Ureter (tissue), 1 donor: ENCODE data around the gene NCAM1. TPM values are rescaled to one million over a fixed set of nuclear protein-coding genes. Genes with fewer than 3 reads are reported as not detected.

Experiments used
- DNase-seq: peaks from one replicate; pipeline ENCODE4 v3.0.0-alpha.2; 2020; ENCODE audit warnings: low spot score
- total RNA-seq: library from RNA; stranded (reverse); gene quantifications from one replicate; pipeline ENCODE4 v1.2.4, GENCODE V29; 2023
- donor health status: DM: yes; HTN: yes; CAD: no.

The NCAM1 gene
- total RNA-seq, 1 donor from 2014 or later = 26.7 TPM

DNA sequence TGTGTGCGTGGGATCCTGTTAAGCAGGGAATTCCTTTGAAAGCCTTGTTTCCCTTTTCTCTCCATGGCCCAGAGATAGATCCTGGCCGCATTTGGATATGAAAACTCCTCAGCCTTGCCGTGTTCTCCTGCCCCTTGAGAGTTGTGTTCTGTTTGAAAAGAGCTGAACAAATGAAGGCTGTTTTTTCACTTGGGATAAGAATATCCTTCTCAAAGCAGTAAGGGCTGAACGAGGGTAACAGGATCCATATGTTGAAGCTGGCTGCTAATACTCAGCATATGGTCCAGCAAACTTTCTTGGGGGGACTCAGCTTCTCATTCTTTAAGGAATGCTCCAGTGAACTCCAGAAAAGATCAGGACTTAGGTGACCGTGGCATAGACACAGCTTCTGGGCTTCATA is 238.6 kb downstream of the NCAM1 start:
- no peak for DNase-seq

DNA sequence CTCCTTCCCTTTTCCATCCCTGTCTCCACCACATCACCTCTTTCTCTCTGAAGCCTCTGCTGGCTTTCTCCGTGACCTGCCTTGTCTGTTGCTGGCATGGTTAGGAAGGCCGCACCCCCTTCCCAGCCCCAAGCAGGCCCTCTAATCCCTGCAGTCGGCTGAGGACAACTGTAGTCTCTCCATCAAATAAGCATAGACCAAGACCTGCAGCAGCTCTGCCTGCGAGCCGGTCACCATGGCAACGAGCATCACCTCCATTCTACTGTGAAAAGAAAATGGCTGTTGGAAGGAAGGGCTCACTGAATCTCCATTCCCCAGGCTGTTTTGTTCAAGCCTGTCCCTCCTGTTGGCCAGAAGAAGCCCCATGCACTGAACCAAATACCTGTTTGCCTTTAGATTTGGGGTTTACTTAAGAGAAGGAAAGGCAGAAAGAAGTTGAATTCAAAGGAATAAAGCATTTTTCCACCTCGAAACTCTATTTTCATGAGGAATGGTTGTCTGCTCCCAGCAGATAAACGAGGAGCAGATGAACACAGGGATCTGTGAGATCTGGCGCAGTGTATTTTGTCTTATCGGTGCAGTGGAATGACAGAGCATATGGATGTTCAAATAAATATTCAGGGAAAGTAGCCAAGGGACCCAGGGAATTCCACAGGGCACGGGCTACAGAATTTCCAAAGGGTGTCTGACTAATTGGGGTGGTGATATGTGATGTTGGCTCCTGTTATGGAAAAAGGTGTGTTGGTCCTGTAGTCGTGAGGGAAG is 240.0 kb downstream of the NCAM1 start:
- no peak for DNase-seq

DNA sequence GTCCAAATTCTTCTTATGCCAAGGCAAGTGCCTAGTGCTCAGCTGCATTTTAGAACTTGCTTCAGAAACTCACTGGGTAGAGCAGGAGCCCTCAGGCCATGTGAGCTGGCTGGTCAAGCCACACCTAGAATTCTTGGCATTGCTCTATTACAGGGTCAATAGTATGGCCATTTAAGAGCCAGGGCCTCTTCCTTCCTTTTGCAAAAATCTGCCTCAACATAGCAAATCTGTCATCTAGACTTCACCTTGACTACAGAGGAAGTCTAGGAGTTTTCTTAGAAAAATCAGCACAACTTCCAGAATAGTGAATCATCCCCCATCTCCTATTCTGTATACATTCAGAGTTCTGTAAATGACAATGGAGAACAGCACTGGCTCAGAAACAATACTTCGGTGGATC is 241.2 kb downstream of the NCAM1 start:
- DNase-seq = no peak

DNA sequence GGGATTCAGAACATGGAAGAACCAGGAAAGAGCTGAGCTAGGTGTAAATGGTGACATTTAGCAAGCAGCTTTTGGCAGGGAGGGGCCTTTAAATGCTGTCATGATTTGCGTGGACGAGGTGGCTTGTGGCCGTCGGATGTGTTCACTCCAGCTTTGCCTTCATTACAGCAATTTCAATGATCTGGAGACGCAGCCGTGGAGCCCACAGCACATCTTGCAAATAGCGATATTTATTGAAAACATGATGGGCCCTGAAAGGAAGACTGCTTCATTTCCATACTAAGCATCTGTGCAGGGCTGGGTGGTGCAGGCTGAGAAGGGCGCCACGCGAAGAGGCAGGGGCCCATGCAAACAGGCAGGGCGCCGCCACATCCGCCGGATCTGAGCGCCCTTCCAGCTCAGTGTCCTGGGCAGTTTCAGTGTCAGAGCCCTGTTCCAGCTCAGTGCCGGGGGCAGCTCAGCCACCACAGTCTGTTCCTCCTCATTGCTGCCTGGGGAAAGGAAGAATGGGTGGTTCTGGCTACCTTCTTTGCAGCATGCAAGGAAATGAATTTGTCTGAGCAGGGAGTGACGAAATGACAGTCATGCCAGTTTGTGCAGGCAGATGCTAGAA is 242.0 kb downstream of the NCAM1 start:
- DNase-seq = no peak

DNA sequence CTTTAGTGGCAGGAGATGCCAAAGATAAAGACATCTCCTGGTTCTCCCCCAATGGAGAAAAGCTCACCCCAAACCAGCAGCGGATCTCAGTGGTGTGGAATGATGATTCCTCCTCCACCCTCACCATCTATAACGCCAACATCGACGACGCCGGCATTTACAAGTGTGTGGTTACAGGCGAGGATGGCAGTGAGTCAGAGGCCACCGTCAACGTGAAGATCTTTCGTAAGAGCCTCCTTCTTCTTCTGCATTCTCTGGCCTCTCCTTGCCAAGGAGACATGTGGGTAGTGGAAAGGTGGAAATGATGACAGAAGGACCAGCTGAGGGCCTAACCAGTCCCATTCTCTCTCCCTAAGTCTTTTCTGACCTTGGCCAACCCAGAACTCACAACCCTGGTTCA is 243.1 kb downstream of the NCAM1 start:
- no peak for DNase-seq

DNA sequence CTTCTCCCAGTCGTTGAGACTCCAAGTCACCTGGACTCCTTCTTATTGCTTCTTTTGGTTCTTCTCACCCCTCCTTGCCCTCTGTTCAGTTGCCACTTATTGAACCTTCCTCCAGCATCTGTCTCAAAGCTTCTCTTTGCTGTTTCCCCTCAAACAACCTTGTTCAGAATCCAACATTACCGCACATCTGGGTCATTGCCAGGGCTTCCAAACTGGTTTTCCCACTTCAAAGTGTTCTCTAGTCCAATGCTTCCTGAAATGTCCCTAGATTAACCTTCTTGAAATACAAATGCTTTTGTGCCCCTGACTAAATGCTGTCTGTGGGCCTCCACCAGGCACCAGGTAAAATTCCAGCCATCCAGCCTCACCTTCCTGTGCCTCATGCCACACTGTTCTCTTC is 252.3 kb downstream of the NCAM1 start:
- DNase-seq = no peak

DNA sequence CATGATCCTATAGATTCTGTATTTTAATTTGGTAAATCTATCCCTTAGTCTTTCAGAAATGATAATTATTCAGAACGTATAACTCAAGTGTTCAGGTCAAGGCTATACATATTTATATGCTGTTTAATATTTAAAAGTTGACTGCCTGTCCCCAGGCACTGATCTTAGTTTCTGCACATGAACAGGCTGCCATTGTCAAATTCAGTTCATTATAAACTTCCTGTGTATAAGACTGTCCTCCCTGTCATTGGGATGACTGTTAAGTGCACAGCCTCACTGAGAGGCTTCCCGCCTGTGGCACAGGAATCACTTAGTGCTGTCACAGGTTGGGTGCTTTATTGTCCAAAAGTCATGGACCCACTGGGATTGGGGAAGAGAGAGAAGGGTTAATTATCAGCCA is 261.0 kb downstream of the NCAM1 start:
- DNase-seq = no peak

DNA sequence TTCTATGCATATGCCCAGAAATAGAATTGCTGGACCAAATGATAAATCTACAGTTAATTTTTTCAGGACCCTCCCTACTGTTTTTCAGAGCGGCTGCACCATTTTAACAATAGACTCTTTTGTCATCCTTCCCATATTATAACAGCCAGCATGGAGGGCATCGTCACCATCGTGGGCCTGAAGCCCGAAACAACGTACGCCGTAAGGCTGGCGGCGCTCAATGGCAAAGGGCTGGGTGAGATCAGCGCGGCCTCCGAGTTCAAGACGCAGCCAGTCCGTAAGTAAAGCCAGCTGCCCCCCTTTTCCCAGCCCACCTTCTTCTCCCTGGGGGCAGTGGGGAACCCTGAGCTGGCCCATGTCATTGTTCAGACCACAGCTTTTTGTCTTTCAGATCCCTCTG is 273.7 kb downstream of the NCAM1 start:
- no peak for DNase-seq

DNA sequence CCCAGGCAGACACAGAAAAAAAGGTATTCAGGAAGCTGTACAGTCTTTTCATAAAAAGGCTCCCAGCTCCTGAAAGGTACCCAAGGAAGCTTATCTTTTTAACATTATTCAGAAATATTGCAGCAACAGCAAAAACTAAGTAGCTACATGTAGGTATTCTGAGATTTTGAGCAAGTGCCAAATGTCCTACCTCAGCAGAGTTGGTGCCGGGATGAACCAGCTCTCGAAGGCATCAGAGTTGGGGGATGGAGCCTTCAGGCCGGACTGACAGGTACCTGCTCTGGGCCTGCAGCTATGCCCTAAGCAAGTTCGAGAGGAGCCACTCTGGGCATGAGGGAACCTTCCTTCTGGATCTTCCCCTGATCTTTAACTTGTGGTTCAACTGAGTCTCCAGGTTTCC is 276.0 kb downstream of the NCAM1 start:
- DNase-seq = no peak

DNA sequence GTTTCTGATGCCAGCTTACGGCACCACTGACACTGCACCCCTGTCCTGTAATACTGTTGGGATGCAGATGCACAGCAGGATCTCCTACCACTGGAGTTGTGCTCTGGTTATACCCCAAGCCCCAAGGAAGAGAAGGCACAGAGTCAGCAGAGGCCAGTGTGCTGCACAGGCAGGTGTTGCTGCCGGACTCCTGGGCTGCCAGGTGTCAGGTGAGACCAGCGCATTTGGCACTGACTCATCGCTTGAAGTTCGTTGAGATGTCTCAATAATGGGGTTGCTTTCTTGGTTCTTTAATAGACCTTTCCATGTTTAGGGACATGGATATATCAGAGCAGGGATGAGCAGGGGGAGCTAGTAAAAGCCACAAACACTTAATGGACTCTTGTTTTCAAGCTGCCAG is 277.5 kb downstream of the NCAM1 start:
- DNase-seq = no peak

DNA sequence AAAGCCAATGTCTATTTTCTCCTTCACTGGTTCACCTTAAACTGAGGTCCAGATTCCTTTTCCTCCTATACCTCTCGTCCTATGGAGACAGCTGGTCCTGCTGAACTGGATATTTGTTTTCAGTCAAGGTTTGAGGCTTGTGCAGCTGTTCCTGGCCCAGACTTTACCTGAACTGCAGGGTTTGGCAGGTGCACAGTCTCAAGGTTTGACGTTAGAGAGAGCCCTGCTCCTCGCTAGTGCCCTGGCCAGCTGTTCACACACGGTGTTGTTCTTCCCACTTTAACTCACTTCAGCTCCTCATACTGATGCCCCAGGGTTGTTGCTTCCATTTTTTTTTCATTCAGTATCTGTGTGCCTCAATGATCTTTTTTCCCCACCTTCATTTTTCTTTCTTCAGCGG is 279.2 kb downstream of the NCAM1 start:
- DNase-seq = no peak

DNA sequence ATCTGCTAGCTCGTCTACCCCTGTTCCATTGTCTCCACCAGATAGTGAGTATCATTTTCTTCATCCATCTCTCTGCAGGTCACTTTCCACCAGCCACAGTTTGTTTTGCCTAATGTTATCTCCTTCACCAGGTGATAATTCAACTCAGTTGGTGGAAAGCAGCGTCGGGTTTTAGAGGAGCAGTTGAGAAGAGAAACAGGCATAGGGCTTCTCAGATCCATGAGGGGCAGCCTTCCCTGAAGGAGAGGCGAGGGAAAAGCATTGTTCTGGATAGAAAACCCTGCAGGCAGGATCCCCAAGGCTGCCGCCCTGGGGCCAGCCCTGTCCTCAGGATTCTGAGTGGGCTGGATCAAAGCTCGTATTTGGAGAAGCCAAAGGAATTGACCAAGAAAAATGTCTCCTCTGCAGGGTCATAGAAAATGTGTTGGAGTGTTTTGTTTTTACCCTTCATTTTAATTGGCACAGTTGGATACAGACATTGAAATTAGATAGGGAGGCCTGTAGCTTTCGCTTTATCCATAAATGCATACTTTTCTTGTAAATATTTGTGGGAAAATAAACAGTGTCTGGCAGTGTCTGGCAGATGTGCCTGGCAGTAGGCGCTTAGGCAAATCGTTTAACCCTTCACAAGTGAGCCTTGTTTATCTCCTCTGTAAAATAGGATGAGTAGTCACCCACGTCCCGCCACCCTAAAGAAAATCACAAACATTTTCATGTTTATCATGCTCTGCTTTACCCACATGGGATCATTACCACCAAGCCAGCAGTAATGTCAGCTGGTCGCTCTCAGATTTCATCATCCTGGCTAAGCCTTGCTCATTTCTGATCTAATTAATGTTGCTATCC is 279.8 kb downstream of the NCAM1 start:
- DNase-seq = no peak

DNA sequence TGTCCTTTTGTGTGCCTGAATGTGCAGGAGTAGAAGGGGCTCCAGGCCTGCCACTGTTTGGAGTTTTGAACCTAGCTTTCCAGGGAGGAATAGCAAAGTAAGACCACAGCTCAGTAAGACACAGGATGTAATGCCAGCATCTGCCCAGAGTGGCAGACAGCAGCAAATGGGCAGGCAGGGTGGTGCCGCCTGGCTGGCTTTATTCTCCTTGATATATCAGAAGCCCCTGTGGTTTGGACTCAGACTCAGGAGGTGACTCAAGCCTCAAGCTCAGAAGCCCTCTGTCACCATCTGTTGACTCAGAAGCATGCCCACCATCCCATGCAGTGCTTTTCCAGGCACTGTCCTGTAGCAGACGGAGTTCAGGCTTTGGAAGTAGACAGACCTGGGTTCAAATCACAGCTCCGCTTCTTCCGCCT is 280.4 kb downstream of the NCAM1 start:
- no peak for DNase-seq

DNA sequence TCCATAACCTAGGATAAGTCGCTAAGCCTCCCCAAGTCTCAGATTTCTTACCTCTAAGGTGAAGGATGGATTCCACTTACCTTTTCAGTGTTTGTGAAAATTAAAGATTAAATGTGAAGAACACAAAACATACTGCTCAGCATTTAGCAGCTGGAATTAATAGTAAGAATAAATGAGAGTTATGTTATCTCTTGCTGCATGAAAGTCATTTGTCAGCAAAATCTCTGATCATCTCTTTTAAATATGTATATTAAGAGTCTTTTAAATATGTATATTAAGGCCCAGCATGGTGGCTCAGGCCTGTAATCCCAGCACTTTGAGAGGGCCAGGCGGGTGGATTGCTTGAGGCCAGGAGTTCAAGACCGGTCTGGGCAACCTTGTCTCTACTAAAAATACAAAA is 280.8 kb downstream of the NCAM1 start:
- DNase-seq = no peak

DNA sequence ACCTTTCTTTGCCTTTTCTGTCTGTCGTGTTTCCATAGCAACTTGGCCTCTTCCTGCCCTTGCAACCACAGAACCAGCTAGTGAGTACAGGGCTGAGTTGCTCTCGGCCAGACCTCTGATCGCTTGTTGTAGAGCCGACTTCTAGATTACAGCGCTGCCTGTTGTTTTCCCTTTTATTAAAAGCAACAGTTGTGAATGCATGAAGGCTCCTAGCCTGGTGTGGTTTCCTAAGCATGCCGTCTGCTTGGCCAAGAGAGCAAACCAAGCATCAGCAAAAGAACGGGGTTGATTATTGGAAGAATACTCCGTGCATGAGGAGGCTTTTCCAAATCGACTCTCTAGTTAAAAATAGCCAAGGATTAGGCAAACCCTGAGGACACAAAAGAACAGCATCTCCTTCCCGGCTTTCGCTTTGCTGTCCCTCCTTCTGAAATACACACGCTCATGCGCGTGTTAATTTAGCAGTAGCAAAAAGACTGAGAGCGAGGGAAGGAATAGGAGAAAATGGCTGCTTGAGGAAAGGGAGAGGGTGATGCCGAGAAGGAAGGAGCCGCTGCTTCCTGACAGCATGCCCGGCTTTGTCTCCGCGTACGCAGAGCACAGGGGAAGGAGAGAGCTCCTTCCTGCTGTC is 281.7 kb downstream of the NCAM1 start:
- DNase-seq = no peak

DNA sequence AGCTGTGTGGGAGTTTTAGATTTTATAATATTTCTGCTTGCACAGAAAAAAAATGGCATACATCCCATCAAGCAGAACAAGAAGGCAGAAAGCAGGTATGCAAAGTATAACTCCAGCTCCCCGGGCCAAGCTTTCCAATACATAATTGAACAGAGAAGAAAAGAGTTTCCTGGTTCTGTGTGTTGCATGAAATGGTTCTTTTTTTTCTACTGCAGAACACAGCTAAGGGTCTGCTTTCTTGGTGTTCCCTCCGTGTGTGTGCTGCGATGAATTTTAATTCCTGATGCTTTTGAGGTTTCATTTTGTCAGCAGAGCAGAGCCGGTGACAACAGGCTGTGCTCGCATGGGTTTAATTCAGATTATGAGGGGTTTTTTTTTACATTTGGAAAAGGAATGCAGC is 282.5 kb downstream of the NCAM1 start:
- DNase-seq = no peak

DNA sequence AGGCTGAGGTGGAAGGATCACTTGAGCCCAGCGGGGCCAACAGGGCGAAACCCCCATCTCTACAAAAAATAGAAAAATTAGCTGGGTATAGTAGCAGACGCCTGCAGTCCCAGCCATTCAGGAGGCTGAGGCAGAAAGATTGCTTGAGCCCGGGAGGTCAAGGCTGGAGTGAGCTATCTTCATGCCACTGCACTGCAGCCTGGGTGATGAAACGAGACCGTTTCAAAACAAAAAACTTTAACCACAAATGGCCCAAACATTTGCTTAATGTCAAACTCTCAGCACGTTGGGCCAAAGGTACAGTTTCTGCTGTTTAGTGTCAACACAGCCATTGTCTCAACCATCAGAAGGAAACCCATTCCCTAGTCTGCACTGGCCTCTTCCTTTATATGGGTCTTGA is 284.0 kb downstream of the NCAM1 start:
- DNase-seq = no peak

DNA sequence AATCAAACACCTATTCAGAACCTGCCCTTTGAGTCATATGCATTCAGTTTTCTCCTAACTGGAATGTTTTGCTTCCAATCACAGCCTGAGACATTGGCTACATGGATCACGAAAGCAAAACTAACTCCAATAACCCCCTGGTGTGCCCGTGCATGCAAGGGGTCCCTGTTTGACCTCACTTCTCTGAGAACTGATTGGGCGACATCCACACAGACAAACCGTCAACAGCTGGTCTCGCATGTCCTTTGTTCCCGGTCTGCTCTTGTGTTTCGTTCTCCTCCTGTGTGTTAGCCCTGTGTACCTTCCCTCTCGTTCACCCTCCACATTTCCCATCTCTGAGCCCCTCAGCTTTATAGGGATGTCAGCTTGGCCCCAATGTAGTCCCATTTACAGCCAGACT is 286.0 kb downstream of the NCAM1 start:
- DNase-seq = no peak

DNA sequence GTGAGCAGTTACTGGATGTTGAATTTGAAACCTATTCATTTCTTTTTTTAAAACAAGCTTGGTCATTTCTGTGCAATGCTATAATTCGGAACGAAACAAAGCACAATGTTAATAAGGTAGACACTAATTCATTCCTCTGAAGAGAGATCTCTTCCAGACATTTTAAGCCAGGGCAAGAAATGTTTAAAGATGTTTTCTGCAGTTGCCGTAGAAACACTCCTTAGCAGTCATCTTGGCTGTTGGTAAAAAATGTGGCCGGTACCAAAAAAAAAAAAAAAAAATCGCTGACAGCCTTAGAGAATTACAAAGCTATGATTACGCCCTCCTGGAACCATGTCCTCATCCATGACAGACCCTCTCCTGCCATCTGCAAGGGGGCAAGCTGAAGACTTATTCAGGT is 286.7 kb downstream of the NCAM1 start:
- DNase-seq = no peak

DNA sequence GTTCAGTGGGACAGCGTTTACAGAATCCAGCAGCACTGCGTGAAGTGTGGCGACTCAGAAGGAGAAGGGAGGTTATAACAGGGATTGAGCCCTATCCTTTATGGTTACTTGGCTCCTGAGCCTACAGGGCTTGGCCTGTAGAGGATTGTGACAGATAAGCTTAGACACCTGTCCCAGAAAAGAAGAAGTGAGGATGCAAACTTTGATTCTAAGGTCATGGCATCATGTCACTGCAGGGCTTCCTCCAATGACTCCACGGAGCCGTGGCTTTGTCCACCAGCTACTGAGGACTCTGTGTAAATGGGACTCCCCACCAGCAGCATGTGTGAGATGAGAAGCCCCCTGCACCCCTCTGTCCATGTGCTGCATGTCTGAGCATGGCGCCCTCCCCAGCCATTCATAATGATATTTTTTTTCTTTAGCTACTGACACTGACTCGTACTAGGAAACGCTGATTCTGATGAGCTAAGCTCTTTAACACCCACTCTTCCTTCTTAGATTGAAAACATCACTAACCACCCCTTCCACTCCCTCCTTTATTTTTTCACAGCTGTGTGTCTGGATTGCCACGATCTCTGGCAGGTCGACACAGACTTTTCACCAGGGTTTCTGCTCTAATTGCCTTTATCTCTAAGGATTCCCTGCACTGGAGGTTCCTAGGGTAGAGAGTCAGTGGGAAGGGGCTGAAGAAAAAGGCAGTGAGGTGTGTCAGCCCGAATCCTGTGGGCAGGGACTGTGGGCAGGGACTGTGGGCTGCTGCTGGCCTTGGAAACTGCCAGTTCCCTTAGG is 287.7 kb downstream of the NCAM1 start:
- no peak for DNase-seq

DNA sequence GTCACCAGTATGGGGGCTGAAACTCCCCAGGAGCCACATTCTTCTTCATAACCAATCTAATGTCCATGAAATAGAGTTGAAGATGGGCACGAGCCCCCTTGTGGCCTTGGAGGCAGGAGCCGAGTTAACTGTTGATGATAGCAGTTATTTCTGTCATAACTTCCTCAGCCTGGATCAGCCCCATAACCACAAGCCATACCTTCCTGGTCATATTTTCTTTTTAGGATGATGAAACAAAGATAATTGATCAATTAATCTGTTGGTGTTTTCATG is 288.2 kb downstream of the NCAM1 start:
- DNase-seq = no peak

DNA sequence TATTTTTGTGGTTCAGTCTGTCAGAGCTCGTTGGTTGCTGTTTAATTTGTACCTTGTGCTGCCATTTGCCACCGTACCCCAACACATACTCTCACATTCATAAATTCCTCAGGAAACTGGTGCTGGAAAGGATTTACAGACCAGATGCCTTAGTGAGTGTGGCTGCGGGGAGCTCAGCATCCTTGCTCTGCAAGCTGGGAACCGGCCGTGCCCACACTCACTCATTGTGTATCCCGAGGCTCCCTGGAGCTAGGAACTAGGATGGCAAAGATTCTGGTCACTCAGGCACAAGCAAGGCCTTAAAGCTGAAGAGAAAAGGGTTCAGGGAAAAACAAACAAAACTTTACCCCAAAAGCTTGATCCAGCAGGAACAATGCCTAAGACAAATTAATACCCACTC is 288.6 kb downstream of the NCAM1 start:
- no peak for DNase-seq
